ENCODE measurements around the gene POLR2A. TPM values are rescaled to one million over a fixed set of nuclear protein-coding genes. Genes with fewer than 3 reads are reported as not detected.
A peak's percentile ranks its signal among the peaks of the same experiment; 100 is the strongest.

POLR2A gene
- total and polyA plus RNA-seq, 2 of the 13 experiments (the other 11 are each of a cell fraction or from before 2014, with no cell fraction given) = 17.8 to 18.3 TPM

GRCh38 chr17:7483255-7484066 lies 705 bp upstream of the POLR2A start (continued):
- TF ChIP-seq ZBTB39 (CRISPR knock-in tag; IDR thresholded peaks at IDR 0.05) = 0 out of 2 replicates have a peak, but pooled peaks have one; percentile 40
- TF ChIP-seq ZNF75D (CRISPR knock-in tag; IDR thresholded peaks at IDR 0.05; ENCODE audit: borderline replicate concordance) = no peak
- TF ChIP-seq ETV5 (CRISPR knock-in tag; IDR thresholded peaks at IDR 0.05; ENCODE audit: borderline replicate concordance) = peak; percentile 87
- TF ChIP-seq ELF3 (CRISPR knock-in tag; IDR thresholded peaks at IDR 0.05) = peak; percentile 36; the same call in 1 of the 2 replicates
- no peak for TF ChIP-seq ZNF280D (CRISPR knock-in tag; IDR thresholded peaks at IDR 0.05)
- 0 out of 2 replicates have a peak, but pooled peaks have one; percentile 53 for TF ChIP-seq ZHX1 (CRISPR knock-in tag; IDR thresholded peaks at IDR 0.05; ENCODE audit: low read depth)
- TF ChIP-seq NFATC3 (CRISPR knock-in tag; IDR thresholded peaks at IDR 0.05) = 0 out of 2 replicates have a peak, but pooled peaks have one; percentile 20
- TF ChIP-seq HDAC1 (CRISPR knock-in tag; IDR thresholded peaks at IDR 0.05) = peak; percentile 26; the same call in 1 of the 2 replicates
- 0 out of 4 replicates have a peak, but pooled peaks of 1 of the 2 experiments have one; percentile 22 for TF ChIP-seq EP300 (IDR thresholded peaks at IDR 0.05; ENCODE audit: low read depth in 2 of 2, low read length in 2 of 2)
- no peak for TF ChIP-seq EP300 (CRISPR knock-in tag; IDR thresholded peaks at IDR 0.05; ENCODE audit: borderline replicate concordance)
- TF ChIP-seq BATF2 (CRISPR knock-in tag; IDR thresholded peaks at IDR 0.05) = no peak
- peak in 1 of 2 experiments; percentile 37; a peak in 2 of 4 replicates for TF ChIP-seq MAFK (conservative IDR thresholded peaks at IDR 0.05 in 1 of 2, IDR thresholded peaks at IDR 0.05 in 1 of 2; ENCODE audit: low read length in 2 of 2)
- TF ChIP-seq MAF1 (CRISPR knock-in tag; IDR thresholded peaks at IDR 0.05; ENCODE audit: borderline replicate concordance) = no peak
- TF ChIP-seq ZNF234 (CRISPR knock-in tag; conservative IDR thresholded peaks at IDR 0.05) = no peak
- TF ChIP-seq ZNF136 (CRISPR knock-in tag; IDR thresholded peaks at IDR 0.05; ENCODE audit: low read depth) = no peak

Data from HepG2 (cell line).